Embryonic facial prominence (tissue), 1 donor: ENCODE measurements around the gene RAMP1.
"Not testable (repeated sequence)": the region's sequence is repeated elsewhere in the genome, so short reads cannot be mapped to it uniquely, and the experiment has no call there.

Experiments
- DNase-seq: peaks from one replicate; pipeline ENCODE4 v3.0.0-alpha.2; 2016; ENCODE audit errors: extremely low spot score

Gene RAMP1

GRCh38 chr2:237951354-237951753, 91.9 kb downstream of the RAMP1 start:
- DNase-seq: not testable (repeated sequence)

DNA sequence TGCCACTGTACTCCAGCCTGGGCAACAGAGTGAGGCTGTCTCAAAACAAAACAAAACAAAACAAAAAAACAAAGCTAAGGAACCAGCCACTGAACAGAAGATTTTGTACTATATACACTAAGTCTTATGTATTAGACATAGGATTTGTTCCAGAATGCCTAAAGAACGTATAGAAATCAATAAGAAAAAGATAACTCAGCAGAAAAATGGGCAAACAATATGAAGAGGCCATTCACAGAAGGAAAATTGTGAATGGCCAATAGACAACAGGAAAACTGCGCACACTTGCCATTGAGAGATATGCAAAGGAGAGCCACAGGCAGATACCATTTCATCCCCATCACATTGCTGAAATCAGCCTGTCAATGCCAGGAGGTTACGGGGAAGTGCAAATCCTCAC, 92.5 kb downstream of the RAMP1 start:
- DNase-seq: no peak

DNA sequence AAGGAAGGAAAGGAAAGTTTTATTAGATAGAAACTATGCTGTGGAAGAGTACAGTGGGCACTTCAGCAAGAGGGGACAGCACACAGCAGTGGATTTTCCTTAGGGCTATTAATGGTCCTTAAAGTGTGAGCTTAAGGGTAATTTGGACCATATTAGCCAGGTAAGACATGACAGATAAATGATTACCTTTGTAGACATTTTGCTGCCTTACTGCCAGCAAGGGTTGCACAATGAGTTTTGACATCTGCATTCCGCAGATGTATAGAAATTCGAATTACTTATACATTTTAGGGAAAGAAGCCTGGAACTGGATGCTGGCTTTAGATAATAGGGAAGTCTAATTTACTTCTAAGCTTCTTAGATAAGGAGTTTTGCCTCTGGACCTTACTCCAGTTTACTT, 93.4 kb downstream of the RAMP1 start:
- no peak for DNase-seq

DNA sequence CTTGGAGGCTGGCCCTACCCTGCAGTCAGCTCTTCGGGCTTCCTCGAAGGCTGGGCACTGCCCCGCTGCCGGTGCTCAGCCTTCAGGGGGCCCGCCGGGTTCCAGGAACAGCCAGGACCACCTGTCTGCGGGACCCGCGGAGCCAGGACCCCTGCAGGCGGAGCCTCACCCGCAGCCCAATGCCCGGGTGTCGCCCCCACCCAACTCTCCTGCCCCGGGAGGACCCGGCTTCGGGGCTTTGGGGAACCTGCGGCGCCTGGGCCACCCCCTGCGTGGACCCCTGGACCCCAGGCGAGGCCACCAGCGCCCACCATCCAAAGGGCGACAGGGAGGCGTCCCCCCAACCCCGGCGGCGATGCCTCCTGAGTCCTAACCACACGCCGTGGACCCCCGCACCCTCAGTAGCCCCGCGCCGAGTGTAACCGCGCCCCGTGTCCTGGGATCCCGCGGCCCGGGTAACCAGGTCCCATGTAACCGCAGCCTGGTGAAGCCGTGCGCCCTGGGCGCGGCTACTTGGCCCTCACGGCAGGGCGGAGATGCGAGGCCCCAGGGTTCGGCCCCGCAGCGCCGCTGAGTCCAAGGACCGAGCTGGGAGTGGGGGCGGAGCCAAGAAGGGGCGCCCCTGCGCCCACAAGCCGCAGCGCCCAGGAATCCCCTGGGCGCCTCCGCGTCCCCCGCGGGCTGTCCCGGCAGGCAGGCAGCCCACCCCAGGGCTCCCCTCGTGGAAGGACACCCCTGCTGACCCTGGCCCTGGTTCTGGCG, 96.4 kb downstream of the RAMP1 start:
- DNase-seq: no peak

GRCh38 chr2:237956402-237956736, 96.9 kb downstream of the RAMP1 start:
- DNase-seq: no peak

DNA sequence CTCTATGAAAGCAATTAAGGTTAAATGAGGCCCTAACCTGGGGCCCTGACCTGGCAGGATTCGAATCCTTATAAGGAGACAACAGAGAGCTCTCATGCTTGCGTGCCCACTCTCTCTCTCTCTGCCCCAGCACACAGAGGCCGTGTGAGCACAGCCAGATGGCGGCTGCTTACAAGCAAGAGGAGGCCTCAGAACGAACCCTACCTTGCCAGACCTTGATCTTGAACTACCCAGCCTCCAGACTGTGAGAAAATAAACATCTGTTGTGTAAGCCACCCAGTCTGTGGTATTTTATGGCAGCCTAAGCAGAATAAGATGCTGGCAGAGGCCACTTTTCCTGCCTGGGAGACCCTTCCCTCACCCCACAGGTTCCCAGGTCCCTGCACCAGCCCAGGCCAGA, 102.2 kb downstream of the RAMP1 start:
- DNase-seq: no peak
